ENCODE results near the gene KIAA0825.

Gene KIAA0825

DNA sequence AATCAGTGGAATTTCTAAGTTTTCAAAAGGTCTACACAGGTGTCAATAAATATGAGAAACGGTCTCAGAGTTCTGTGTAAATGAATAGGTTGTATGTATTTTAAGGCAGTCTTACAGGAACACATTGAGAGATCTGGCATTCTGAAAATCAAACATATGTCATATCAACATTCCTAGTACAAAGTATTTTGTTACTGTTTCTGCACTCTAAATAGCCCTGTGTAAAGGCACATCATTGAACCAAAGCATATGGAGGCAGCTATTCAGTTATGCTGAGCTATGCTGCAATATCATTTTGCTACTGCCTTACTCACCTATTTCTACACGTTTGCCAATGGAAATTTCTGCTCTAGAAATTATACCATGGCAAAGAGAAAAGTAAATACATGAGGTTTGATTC, 379.1 kb downstream of the KIAA0825 start:
- Histone ChIP-seq H3K4me3 (ENCODE audit: low read length) (no peak overlapping the region), H3K36me3 (replicated peaks; ENCODE audit: low read depth, low read length) (no peaks in the 10 kb centered on the region), H3K9ac (ENCODE audit: low read length) (no peak overlapping the region), H3K9me3 (ENCODE audit: insufficient read depth, low read length) (no peaks in the 10 kb centered on the region), H3K4me1 (ENCODE audit: low read length) (no peaks in the 10 kb centered on the region), H3K27me3 (ENCODE audit: low read depth, low read length) (no peaks in the 10 kb centered on the region), H3K4me2 (ENCODE audit: low read length) (no peak overlapping the region), H3K27ac (ENCODE audit: low read length) (no peak overlapping the region), H2AFZ (ENCODE audit: low read depth, low read length) (no peak overlapping the region), H4K20me1 (ENCODE audit: insufficient read depth, low read length) (no peaks in the 10 kb centered on the region), H3K79me2 (ENCODE audit: low read length) (no peaks in the 10 kb centered on the region)
- TF ChIP-seq, protein P1, sequence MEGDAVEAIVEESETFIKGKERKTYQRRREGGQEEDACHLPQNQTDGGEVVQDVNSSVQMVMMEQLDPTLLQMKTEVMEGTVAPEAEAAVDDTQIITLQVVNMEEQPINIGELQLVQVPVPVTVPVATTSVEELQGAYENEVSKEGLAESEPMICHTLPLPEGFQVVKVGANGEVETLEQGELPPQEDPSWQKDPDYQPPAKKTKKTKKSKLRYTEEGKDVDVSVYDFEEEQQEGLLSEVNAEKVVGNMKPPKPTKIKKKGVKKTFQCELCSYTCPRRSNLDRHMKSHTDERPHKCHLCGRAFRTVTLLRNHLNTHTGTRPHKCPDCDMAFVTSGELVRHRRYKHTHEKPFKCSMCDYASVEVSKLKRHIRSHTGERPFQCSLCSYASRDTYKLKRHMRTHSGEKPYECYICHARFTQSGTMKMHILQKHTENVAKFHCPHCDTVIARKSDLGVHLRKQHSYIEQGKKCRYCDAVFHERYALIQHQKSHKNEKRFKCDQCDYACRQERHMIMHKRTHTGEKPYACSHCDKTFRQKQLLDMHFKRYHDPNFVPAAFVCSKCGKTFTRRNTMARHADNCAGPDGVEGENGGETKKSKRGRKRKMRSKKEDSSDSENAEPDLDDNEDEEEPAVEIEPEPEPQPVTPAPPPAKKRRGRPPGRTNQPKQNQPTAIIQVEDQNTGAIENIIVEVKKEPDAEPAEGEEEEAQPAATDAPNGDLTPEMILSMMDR (IDR thresholded peaks at IDR 0.05; ENCODE audit: low read depth, low read length), result no peak
- TF ChIP-seq EZH2phosphoT487 (IDR thresholded peaks at IDR 0.05; ENCODE audit: low read depth), result no peak

GRCh38 chr5:94234987-94235386, 383.4 kb downstream of the KIAA0825 start:
- no peak overlapping the region for H2AFZ ChIP-seq (ENCODE audit: low read depth, low read length)
- TF ChIP-seq, protein P1 (IDR thresholded peaks at IDR 0.05; ENCODE audit: low read depth, low read length), result no peak
- TF ChIP-seq EZH2phosphoT487 (IDR thresholded peaks at IDR 0.05; ENCODE audit: low read depth), result no peak

GRCh38 chr5:94228791-94229190, 389.6 kb downstream of the KIAA0825 start:
- Histone ChIP-seq H3K4me3 (ENCODE audit: low read length) (no peak overlapping the region), H3K4me2 (ENCODE audit: low read length) (no peak overlapping the region), H3K9me3 (ENCODE audit: insufficient read depth, low read length) (no peaks in the 10 kb centered on the region), H3K36me3 (replicated peaks; ENCODE audit: low read depth, low read length) (no peaks in the 10 kb centered on the region), H3K27me3 (ENCODE audit: low read depth, low read length) (no peaks in the 10 kb centered on the region), H3K27ac (ENCODE audit: low read length) (no peak overlapping the region), H3K4me1 (ENCODE audit: low read length) (no peaks in the 10 kb centered on the region), H3K9ac (ENCODE audit: low read length) (no peak overlapping the region), H4K20me1 (ENCODE audit: insufficient read depth, low read length) (no peaks in the 10 kb centered on the region), H2AFZ (ENCODE audit: low read depth, low read length) (no peak overlapping the region), H3K79me2 (ENCODE audit: low read length) (no peaks in the 10 kb centered on the region)
- TF ChIP-seq, protein P1 (IDR thresholded peaks at IDR 0.05; ENCODE audit: low read depth, low read length), result no peak
- TF ChIP-seq EZH2phosphoT487 (IDR thresholded peaks at IDR 0.05; ENCODE audit: low read depth), result no peak

More at GRCh38 chr5:94234987-94235386, 383.4 kb downstream of the KIAA0825 start:
- Histone ChIP-seq H3K4me2 (ENCODE audit: low read length) (no peak overlapping the region), H3K79me2 (ENCODE audit: low read length) (no peaks in the 10 kb centered on the region), H3K27me3 (ENCODE audit: low read depth, low read length) (no peaks in the 10 kb centered on the region), H3K4me1 (ENCODE audit: low read length) (no peaks in the 10 kb centered on the region), H3K4me3 (ENCODE audit: low read length) (no peak overlapping the region), H4K20me1 (ENCODE audit: insufficient read depth, low read length) (no peaks in the 10 kb centered on the region), H3K9me3 (ENCODE audit: insufficient read depth, low read length) (no peaks in the 10 kb centered on the region), H3K9ac (ENCODE audit: low read length) (no peak overlapping the region), H3K36me3 (replicated peaks; ENCODE audit: low read depth, low read length) (no peaks in the 10 kb centered on the region), H3K27ac (ENCODE audit: low read length) (no peak overlapping the region)

GRCh38 chr5:94223235-94223634, 395.2 kb downstream of the KIAA0825 start:
- Histone ChIP-seq H3K79me2 (ENCODE audit: low read length) (no peaks in the 10 kb centered on the region), H3K9ac (ENCODE audit: low read length) (no peak overlapping the region), H3K4me1 (ENCODE audit: low read length) (no peaks in the 10 kb centered on the region), H3K4me2 (ENCODE audit: low read length) (no peak overlapping the region), H3K27ac (ENCODE audit: low read length) (no peak overlapping the region), H2AFZ (ENCODE audit: low read depth, low read length) (no peak overlapping the region), H3K4me3 (ENCODE audit: low read length) (no peak overlapping the region), H3K27me3 (ENCODE audit: low read depth, low read length) (no peaks in the 10 kb centered on the region), H4K20me1 (ENCODE audit: insufficient read depth, low read length) (no peaks in the 10 kb centered on the region), H3K9me3 (ENCODE audit: insufficient read depth, low read length) (no peaks in the 10 kb centered on the region), H3K36me3 (replicated peaks; ENCODE audit: low read depth, low read length) (no peaks in the 10 kb centered on the region)
- TF ChIP-seq EZH2phosphoT487 (IDR thresholded peaks at IDR 0.05; ENCODE audit: low read depth), result no peak
- TF ChIP-seq, protein P1 (IDR thresholded peaks at IDR 0.05; ENCODE audit: low read depth, low read length), result no peak
